ENCODE results near the gene TRAPPC1.

- TF ChIP-seq CTCF (IDR thresholded peaks at IDR 0.05) (no peak), EP300 (IDR thresholded peaks at IDR 0.05) (peak in 1 of 4 donors; percentile 1)
Observed at GRCh38 chr17:7885367-7886226, 46.1 kb downstream of the TRAPPC1 start.

Measured in sigmoid colon (tissue), 4 donors.